ENCODE measurements around the gene SMC6. TPM values are rescaled to one million over a fixed set of nuclear protein-coding genes. Genes with fewer than 3 reads are reported as not detected.

SMC6 gene
- total RNA-seq, 1 donor from 2014 or later, result 13.9 TPM

- DNase-seq (ENCODE audit: low spot score), result no peak
Observed at GRCh38 chr2:17710547-17711248, 42.9 kb downstream of the SMC6 start.

- DNase-seq (ENCODE audit: low spot score), result no peak
Observed at GRCh38 chr2:17709897-17710296, 43.7 kb downstream of the SMC6 start.

- DNase-seq (ENCODE audit: low spot score), result no peak
Observed at GRCh38 chr2:17708501-17708900, 45.1 kb downstream of the SMC6 start.

- DNase-seq (ENCODE audit: low spot score), result no peak
Observed at GRCh38 chr2:17706845-17707244, 46.8 kb downstream of the SMC6 start.

GRCh38 chr2:17690776-17691175, 62.8 kb downstream of the SMC6 start:
- DNase-seq (ENCODE audit: low spot score), result no peak

GRCh38 chr2:17689010-17689409, 64.6 kb downstream of the SMC6 start:
- DNase-seq (ENCODE audit: low spot score), result no peak

- no peak for DNase-seq (ENCODE audit: low spot score)
Observed at GRCh38 chr2:17688600-17688999, 65.0 kb downstream of the SMC6 start.

- no peak for DNase-seq (ENCODE audit: low spot score)
Observed at GRCh38 chr2:17683981-17684380, 69.6 kb downstream of the SMC6 start.

- DNase-seq (ENCODE audit: low spot score), result no peak
Observed at GRCh38 chr2:17682098-17682857, 71.3 kb downstream of the SMC6 start.

GRCh38 chr2:17680119-17680518, 73.5 kb downstream of the SMC6 start:
- DNase-seq (ENCODE audit: low spot score), result no peak

- no peak for DNase-seq (ENCODE audit: low spot score)
Observed at GRCh38 chr2:17674817-17675216, 78.8 kb downstream of the SMC6 start.

- no peak for DNase-seq (ENCODE audit: low spot score)
Observed at GRCh38 chr2:17672583-17673317, 80.9 kb downstream of the SMC6 start.

- DNase-seq (ENCODE audit: low spot score), result no peak
Observed at GRCh38 chr2:17667898-17668297, 85.7 kb downstream of the SMC6 start.

GRCh38 chr2:17664534-17664933, 89.1 kb downstream of the SMC6 start:
- no peak for DNase-seq (ENCODE audit: low spot score)

- no peak for DNase-seq (ENCODE audit: low spot score)
Observed at GRCh38 chr2:17662723-17663122, 90.9 kb downstream of the SMC6 start.

- DNase-seq (ENCODE audit: low spot score), result no peak
Observed at GRCh38 chr2:17661460-17661859, 92.2 kb downstream of the SMC6 start.

- no peak for DNase-seq (ENCODE audit: low spot score)
Observed at GRCh38 chr2:17660219-17660618, 93.4 kb downstream of the SMC6 start.

GRCh38 chr2:17658251-17658843, 95.3 kb downstream of the SMC6 start:
- DNase-seq (ENCODE audit: low spot score), result no peak

GRCh38 chr2:17657759-17658158, 95.9 kb downstream of the SMC6 start:
- DNase-seq (ENCODE audit: low spot score), result no peak

- DNase-seq (ENCODE audit: low spot score), result no peak
Observed at GRCh38 chr2:17652681-17653394, 100.8 kb downstream of the SMC6 start.

GRCh38 chr2:17649026-17649425, 104.6 kb downstream of the SMC6 start:
- peak; percentile 9 for DNase-seq (ENCODE audit: low spot score)

- peak; percentile 5 for DNase-seq (ENCODE audit: low spot score)
Observed at GRCh38 chr2:17648581-17648980, 105.0 kb downstream of the SMC6 start.
